Measurements from ENCODE around the gene PCDHGB1. TPM values are rescaled to one million over a fixed set of nuclear protein-coding genes. Genes with fewer than 3 reads are reported as not detected.
A peak's percentile ranks its signal among the peaks of the same experiment; 100 is the strongest.
"Not testable (repeated sequence)": the region's sequence is repeated elsewhere in the genome, so short reads cannot be mapped to it uniquely, and the experiment has no call there.

Gene PCDHGB1
- total and polyA plus RNA-seq, 2 donors (not counting 3 experiments of a cell fraction or from before 2014, with no cell fraction given): 0.39 to 0.62 TPM

DNA sequence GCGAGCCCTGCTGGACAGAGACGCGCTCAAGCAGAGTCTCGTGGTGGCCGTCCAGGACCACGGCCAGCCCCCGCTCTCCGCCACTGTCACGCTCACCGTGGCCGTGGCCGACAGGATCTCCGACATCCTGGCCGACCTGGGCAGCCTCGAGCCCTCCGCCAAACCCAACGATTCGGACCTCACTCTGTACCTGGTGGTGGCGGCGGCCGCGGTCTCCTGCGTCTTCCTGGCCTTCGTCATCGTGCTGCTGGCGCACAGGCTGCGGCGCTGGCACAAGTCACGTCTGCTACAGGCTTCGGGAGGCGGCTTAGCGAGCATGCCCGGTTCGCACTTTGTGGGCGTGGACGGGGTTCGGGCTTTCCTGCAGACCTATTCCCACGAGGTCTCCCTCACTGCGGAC, 17.3 kb upstream of the PCDHGB1 start:
- intact Hi-C loops (cut with micrococcal nuclease); H3K79me2 ChIP-seq (ENCODE audit: control insufficient read depth, insufficient read depth, low read length); FAIRE-seq; H3K9ac ChIP-seq (replicated peaks; ENCODE audit: extremely low read depth, insufficient read depth, low read length); H3K9me3 ChIP-seq (replicated peaks; ENCODE audit: control insufficient read depth, insufficient read depth, low read length); H2AFZ ChIP-seq (ENCODE audit: low read depth, low read length); DNase-seq (ENCODE audit: low read depth, low spot score); H3K4me1 ChIP-seq (ENCODE audit: control insufficient read depth, extremely low read depth, insufficient read depth, low read length); H3K4me3 ChIP-seq (replicated peaks in 1 of 3; ENCODE audit: insufficient read depth in 1 of 3, low read depth in 1 of 3, low read length in 3 of 3); H3K36me3 ChIP-seq (ENCODE audit: control insufficient read depth in 2 of 2, extremely low read depth in 1 of 2, insufficient read depth in 2 of 2, low read length in 2 of 2); H3K9me1 ChIP-seq (replicated peaks; ENCODE audit: control insufficient read depth, extremely low read depth, insufficient read depth, low read length); dilution Hi-C loops (cut with MboI; ENCODE audit: extremely low pct_ligation_motif_present, low sequenced_read_pairs); H3K27ac ChIP-seq (ENCODE audit: insufficient read depth, low read depth, low read length); H3K4me2 ChIP-seq (ENCODE audit: insufficient read depth, low read length); BruUV-seq (replicated peaks); POLR2A ChIA-PET; H4K20me1 ChIP-seq (replicated peaks; ENCODE audit: control insufficient read depth, extremely low read depth, insufficient read depth, low read length): not testable (repeated sequence)
- CTCF ChIA-PET: interaction anchor here (0.7 to 1.4 kb wide), 3 partner anchors 9 to 231 kb away, joined by 4 read pairs; no protein-coding TSS in a partner anchor
- peaks cover 23 to 80% of the 10 kb centered on the region in 2 experiments for H3K27me3 ChIP-seq (ENCODE audit: control insufficient read depth in 2 of 2, insufficient read depth in 2 of 2, low read length in 2 of 2)
- peak; percentile 45 for TF ChIP-seq EZH2 (IDR thresholded peaks at IDR 0.05; ENCODE audit: borderline replicate concordance, low read depth, low read length, severe bottlenecking)

DNA sequence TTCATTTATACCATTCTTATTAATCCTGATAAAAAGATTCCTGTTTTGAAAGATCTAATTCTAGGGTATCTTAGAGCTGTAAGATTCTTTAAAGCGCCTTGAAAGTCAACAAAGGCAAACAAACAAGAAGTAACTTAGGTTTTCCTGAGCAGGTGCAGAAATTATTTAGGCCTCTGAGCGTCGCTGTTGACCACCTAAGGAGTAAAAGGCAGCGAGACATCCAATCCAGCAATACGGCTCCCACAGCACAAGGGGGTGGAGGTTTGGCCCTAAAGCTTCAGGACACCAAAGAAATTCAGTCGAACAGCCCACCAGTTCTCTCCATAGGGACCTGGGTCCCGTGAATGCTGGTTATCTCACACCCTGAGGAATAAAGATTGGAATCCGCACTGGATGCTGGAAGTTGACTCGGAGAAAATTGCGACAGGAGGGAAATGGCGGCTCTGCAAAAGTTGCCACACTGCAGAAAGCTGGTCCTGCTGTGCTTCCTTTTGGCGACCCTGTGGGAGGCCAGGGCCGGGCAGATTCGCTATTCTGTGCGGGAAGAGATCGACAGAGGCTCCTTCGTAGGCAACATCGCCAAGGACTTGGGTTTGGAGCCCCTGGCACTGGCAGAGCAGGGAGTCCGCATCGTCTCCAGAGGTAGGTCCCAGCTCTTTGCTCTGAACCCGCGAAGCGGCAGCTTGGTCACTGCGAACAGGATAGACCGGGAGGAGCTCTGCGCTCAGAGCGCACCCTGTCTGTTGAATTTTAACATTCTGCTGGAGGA, 11.2 kb upstream of the PCDHGB1 start, which contains the start of gene PCDHGA2:
Gene PCDHGA2 (plus strand): TSS at position 223 of the 769 bp plus-strand sequence.
- ChIA-PET POLR2A (no interaction called here), CTCF (interaction anchor here (0.6 to 3.0 kb wide), 28 partner anchors 8 to 228 kb away, joined by 3 to 51 read pairs (median 7); partner anchors contain the start of genes PCDHB14, PCDHGA1, PCDHGA10 and PCDHGA11)
- Histone ChIP-seq H2AFZ (ENCODE audit: low read depth, low read length) (peak within 1 kb of the TSS; percentile 69), H3K79me2 (ENCODE audit: control insufficient read depth, insufficient read depth, low read length) (no peaks in the 10 kb centered on the region), H3K27ac (ENCODE audit: insufficient read depth, low read depth, low read length) (no peak within 1 kb of the TSS), H3K9me3 (replicated peaks; ENCODE audit: control insufficient read depth, insufficient read depth, low read length) (no peaks in the 10 kb centered on the region), H4K20me1 (replicated peaks; ENCODE audit: control insufficient read depth, extremely low read depth, insufficient read depth, low read length) (no peaks in the 10 kb centered on the region), H3K4me1 (ENCODE audit: control insufficient read depth, extremely low read depth, insufficient read depth, low read length) (no peaks in the 10 kb centered on the region), H3K4me2 (ENCODE audit: insufficient read depth, low read length) (peak within 1 kb of the TSS; percentile 53), H3K4me3 (replicated peaks in 1 of 3; ENCODE audit: insufficient read depth in 1 of 3, low read depth in 1 of 3, low read length in 3 of 3) (peak within 1 kb of the TSS in 2 of 3 experiments; percentile 16 to 53), H3K36me3 (ENCODE audit: control insufficient read depth in 2 of 2, extremely low read depth in 1 of 2, insufficient read depth in 2 of 2, low read length in 2 of 2) (no peaks in the 10 kb centered on the region), H3K9ac (replicated peaks; ENCODE audit: extremely low read depth, insufficient read depth, low read length) (no peak within 1 kb of the TSS), H3K9me1 (replicated peaks; ENCODE audit: control insufficient read depth, extremely low read depth, insufficient read depth, low read length) (no peaks in the 10 kb centered on the region), H3K27me3 (ENCODE audit: control insufficient read depth in 2 of 2, insufficient read depth in 2 of 2, low read length in 2 of 2) (peaks cover 15 to 66% of the 10 kb centered on the region in 2 experiments)
- BruUV-seq (replicated peaks): TSS peak; percentile 19
- dilution Hi-C loops (cut with MboI; ENCODE audit: extremely low pct_ligation_motif_present, low sequenced_read_pairs): no loop called here
- peak; percentile 59 for DNase-seq (ENCODE audit: low read depth, low spot score)
- TF ChIP-seq, protein P1, sequence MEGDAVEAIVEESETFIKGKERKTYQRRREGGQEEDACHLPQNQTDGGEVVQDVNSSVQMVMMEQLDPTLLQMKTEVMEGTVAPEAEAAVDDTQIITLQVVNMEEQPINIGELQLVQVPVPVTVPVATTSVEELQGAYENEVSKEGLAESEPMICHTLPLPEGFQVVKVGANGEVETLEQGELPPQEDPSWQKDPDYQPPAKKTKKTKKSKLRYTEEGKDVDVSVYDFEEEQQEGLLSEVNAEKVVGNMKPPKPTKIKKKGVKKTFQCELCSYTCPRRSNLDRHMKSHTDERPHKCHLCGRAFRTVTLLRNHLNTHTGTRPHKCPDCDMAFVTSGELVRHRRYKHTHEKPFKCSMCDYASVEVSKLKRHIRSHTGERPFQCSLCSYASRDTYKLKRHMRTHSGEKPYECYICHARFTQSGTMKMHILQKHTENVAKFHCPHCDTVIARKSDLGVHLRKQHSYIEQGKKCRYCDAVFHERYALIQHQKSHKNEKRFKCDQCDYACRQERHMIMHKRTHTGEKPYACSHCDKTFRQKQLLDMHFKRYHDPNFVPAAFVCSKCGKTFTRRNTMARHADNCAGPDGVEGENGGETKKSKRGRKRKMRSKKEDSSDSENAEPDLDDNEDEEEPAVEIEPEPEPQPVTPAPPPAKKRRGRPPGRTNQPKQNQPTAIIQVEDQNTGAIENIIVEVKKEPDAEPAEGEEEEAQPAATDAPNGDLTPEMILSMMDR (IDR thresholded peaks at IDR 0.05; ENCODE audit: extremely low read depth in 1 of 2, insufficient read depth in 1 of 2, low read depth in 1 of 2, low read length in 2 of 2): peak; percentile 43 to 54
- no peak for TF ChIP-seq MYC (IDR thresholded peaks at IDR 0.05; ENCODE audit: low read depth, low read length)
- intact Hi-C loops (cut with micrococcal nuclease): loop anchor here (5.0 kb wide), 1 partner anchor 184 kb away; no protein-coding TSS in a partner anchor
- FAIRE-seq: peak; percentile 86

DNA sequence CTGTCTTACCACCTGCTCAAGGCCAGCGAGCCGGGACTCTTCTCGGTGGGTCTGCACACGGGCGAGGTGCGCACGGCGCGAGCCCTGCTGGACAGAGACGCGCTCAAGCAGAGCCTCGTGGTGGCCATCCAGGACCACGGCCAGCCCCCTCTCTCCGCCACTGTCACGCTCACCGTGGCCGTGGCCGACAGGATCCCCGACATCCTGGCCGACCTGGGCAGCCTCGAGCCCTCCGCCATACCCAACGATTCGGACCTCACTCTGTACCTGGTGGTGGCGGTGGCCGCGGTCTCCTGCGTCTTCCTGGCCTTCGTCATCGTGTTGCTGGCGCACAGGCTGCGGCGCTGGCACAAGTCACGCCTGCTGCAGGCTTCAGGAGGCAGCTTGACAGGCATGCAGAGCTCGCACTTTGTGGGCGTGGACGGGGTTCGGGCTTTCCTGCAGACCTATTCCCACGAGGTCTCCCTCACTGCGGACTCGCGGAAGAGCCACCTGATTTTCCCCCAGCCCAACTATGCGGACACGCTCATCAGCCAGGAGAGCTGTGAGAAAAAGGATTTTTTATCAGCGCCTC, 9.0 kb upstream of the PCDHGB1 start:
- H4K20me1 ChIP-seq (replicated peaks; ENCODE audit: control insufficient read depth, extremely low read depth, insufficient read depth, low read length); H3K4me2 ChIP-seq (ENCODE audit: insufficient read depth, low read length); intact Hi-C loops (cut with micrococcal nuclease); H3K27ac ChIP-seq (ENCODE audit: insufficient read depth, low read depth, low read length); POLR2A ChIA-PET; DNase-seq (ENCODE audit: low read depth, low spot score); H3K9me3 ChIP-seq (replicated peaks; ENCODE audit: control insufficient read depth, insufficient read depth, low read length); BruUV-seq (replicated peaks); H3K79me2 ChIP-seq (ENCODE audit: control insufficient read depth, insufficient read depth, low read length); H3K36me3 ChIP-seq (ENCODE audit: control insufficient read depth in 2 of 2, extremely low read depth in 1 of 2, insufficient read depth in 2 of 2, low read length in 2 of 2); H3K9me1 ChIP-seq (replicated peaks; ENCODE audit: control insufficient read depth, extremely low read depth, insufficient read depth, low read length); H2AFZ ChIP-seq (ENCODE audit: low read depth, low read length); H3K9ac ChIP-seq (replicated peaks; ENCODE audit: extremely low read depth, insufficient read depth, low read length); H3K4me3 ChIP-seq (replicated peaks in 1 of 3; ENCODE audit: insufficient read depth in 1 of 3, low read depth in 1 of 3, low read length in 3 of 3); dilution Hi-C loops (cut with MboI; ENCODE audit: extremely low pct_ligation_motif_present, low sequenced_read_pairs); FAIRE-seq; H3K4me1 ChIP-seq (ENCODE audit: control insufficient read depth, extremely low read depth, insufficient read depth, low read length): not testable (repeated sequence)
- H3K27me3 ChIP-seq (ENCODE audit: control insufficient read depth in 2 of 2, insufficient read depth in 2 of 2, low read length in 2 of 2): peaks cover 14 to 51% of the 10 kb centered on the region in 2 experiments
- CTCF ChIA-PET: interaction anchor here (3.8 kb wide), 1 partner anchor 223 kb away, joined by 38 read pairs; no protein-coding TSS in a partner anchor

All from endothelial cell of umbilical vein (primary cell).